ENCODE results near the gene RAB6A. TPM values are rescaled to one million over a fixed set of nuclear protein-coding genes. Genes with fewer than 3 reads are reported as not detected.

The RAB6A gene
- total RNA-seq, result 124 and 129 TPM in 2 replicates

GRCh38 chr11:73760679-73761402 is at the start of gene RAB6A:
Gene RAB6A (minus strand): TSS chr11:73761074. CDS start chr11:73760635, 439 bp downstream.

GRCh38 chr11:73787643-73788558 is 27.0 kb upstream of the RAB6A start, which contains the start of gene MRPL48:
Gene MRPL48 (plus strand): TSS chr11:73787874. CDS start chr11:73787972, 98 bp downstream.

DNA sequence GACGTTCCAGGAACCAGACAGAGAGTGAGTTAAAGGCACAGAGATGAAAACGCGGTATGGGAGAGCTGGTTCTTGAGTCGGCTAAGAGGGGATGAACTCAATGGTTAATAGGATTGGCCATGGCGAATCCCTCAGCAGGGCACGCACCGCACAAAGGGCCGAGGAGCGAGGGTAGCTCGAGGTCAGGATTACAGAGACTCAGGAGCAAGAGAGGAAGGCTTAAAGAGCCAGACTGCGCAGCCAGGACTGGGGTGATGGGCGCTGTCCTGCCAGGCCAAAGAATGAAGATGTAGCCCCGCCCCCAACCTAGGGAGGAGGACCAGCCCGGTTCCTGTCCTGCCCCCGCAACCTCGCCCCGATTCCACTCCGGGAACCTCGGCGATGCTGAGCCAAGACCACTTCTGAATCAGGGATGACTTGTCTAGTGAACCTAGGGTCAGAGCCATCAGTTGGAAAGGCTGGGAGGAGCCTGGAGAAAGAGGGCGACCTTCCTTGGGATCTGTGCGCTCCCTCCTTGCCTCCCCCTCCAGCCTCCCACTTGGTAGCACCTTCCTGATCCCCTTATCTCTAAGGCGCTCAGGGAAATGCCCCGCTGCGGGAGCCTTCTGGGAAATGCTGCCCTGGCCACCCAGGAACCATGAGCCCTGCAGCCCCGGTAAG is 114.8 kb downstream of the RAB6A start, which contains the start of gene PLEKHB1:
PLEKHB1 (plus strand) TSS at position 610 of the 660 bp plus-strand sequence; CDS start at position 638, 28 bp downstream.

Other genes starting within 250 kb of the RAB6A start
- 21.3 and 25.1 TPM in 2 replicates for gene FAM168A, start 163.0 kb downstream of the RAB6A start, total RNA-seq
- 0.81 TPM in 1 of 2 replicates, not detected in the other for gene PLEKHB1, start 114.5 kb downstream of the RAB6A start, total RNA-seq
- 17.2 and 17.9 TPM in 2 replicates for gene MRPL48, start 26.8 kb upstream of the RAB6A start, total RNA-seq
- gene COA4, start 115.8 kb upstream of the RAB6A start, total RNA-seq, result 67.9 and 72.2 TPM in 2 replicates
- gene PAAF1, start 115.9 kb upstream of the RAB6A start, total RNA-seq, result 8.3 and 11.7 TPM in 2 replicates
- not detected in 2 replicates for gene DNAJB13, start 190.0 kb upstream of the RAB6A start, total RNA-seq
- 0.49 and 0.90 TPM in 2 replicates for gene UCP2, start 221.8 kb upstream of the RAB6A start, total RNA-seq
- gene UCP3, start 248.0 kb upstream of the RAB6A start, total RNA-seq, result not detected in 2 replicates